ENCODE measurements around the gene YEATS2. TPM values are rescaled to one million over a fixed set of nuclear protein-coding genes. Genes with fewer than 3 reads are reported as not detected.
"Not testable (repeated sequence)": the region's sequence is repeated elsewhere in the genome, so short reads cannot be mapped to it uniquely, and the experiment has no call there.

YEATS2 gene
- polyA plus RNA-seq, 1 experiment = 38.3 TPM

GRCh38 chr3:183779896-183780465, 82.4 kb downstream of the YEATS2 start:
- ChIA-PET CTCF (no interaction called here), POLR2A (interaction anchor here (0.7 kb wide), 2 partner anchors 22 to 54 kb away, joined by 4 to 5 read pairs; no protein-coding TSS in a partner anchor)
- Histone ChIP-seq H3K4me3 (ENCODE audit: low read depth, low read length) (no peak overlapping the region), H3K27ac (ENCODE audit: low read depth, low read length) (no peak overlapping the region), H3K27me3 (ENCODE audit: control insufficient read depth, insufficient read depth, low read length) (no peaks in the 10 kb centered on the region), H3K9me3 (ENCODE audit: control insufficient read depth, insufficient read depth, low read length) (no peaks in the 10 kb centered on the region)
- no peak for DNase-seq (ENCODE audit: low read depth, low spot score)
- no peak for TF ChIP-seq CTCF (IDR thresholded peaks at IDR 0.05; ENCODE audit: low read depth, low read length)

GRCh38 chr3:183781246-183781645, 83.6 kb downstream of the YEATS2 start:
- no peak overlapping the region for H3K4me3 ChIP-seq (ENCODE audit: low read depth, low read length)
- no peaks in the 10 kb centered on the region for H3K9me3 ChIP-seq (ENCODE audit: control insufficient read depth, insufficient read depth, low read length)
- H3K27me3 ChIP-seq (ENCODE audit: control insufficient read depth, insufficient read depth, low read length) = no peaks in the 10 kb centered on the region
- H3K27ac ChIP-seq (ENCODE audit: low read depth, low read length) = peak overlapping the region; percentile 31
- no peak for DNase-seq (ENCODE audit: low read depth, low spot score)
- no peak for TF ChIP-seq CTCF (IDR thresholded peaks at IDR 0.05; ENCODE audit: low read depth, low read length)
- CTCF ChIA-PET = interaction anchor here (1.2 to 1.7 kb wide), 3 partner anchors 9 to 312 kb away, joined by 3 to 5 read pairs (median 3); no protein-coding TSS in a partner anchor
- POLR2A ChIA-PET = interaction anchor here (0.7 kb wide), 1 partner anchor 17 kb away, joined by 3 read pairs; no protein-coding TSS in a partner anchor

- no peak for DNase-seq (ENCODE audit: low read depth, low spot score)
- POLR2A ChIA-PET = no interaction called here
These were observed 85.1 kb downstream of the YEATS2 start for GRCh38 chr3:183782576-183783276.

GRCh38 chr3:183784503-183784902, 86.9 kb downstream of the YEATS2 start:
- POLR2A ChIA-PET; DNase-seq (ENCODE audit: low read depth, low spot score); H3K4me3 ChIP-seq (ENCODE audit: low read depth, low read length); CTCF ChIA-PET; H3K27ac ChIP-seq (ENCODE audit: low read depth, low read length); H3K9me3 ChIP-seq (ENCODE audit: control insufficient read depth, insufficient read depth, low read length); H3K27me3 ChIP-seq (ENCODE audit: control insufficient read depth, insufficient read depth, low read length): not testable (repeated sequence)

More at GRCh38 chr3:183782576-183783276, 85.1 kb downstream of the YEATS2 start:
- Histone ChIP-seq H3K4me3 (ENCODE audit: low read depth, low read length) (no peak overlapping the region), H3K9me3 (ENCODE audit: control insufficient read depth, insufficient read depth, low read length) (no peaks in the 10 kb centered on the region), H3K27me3 (ENCODE audit: control insufficient read depth, insufficient read depth, low read length) (no peaks in the 10 kb centered on the region), H3K27ac (ENCODE audit: low read depth, low read length) (no peak overlapping the region)
- CTCF ChIA-PET = interaction anchor here (1.1 kb wide), 1 partner anchor 16 kb away, joined by 6 read pairs; no protein-coding TSS in a partner anchor
- no peak for TF ChIP-seq CTCF (IDR thresholded peaks at IDR 0.05; ENCODE audit: low read depth, low read length)

GRCh38 chr3:183789826-183790225, 92.2 kb downstream of the YEATS2 start:
- no peak for DNase-seq (ENCODE audit: low read depth, low spot score)
- CTCF ChIA-PET = interaction anchor here (0.9 to 1.4 kb wide), 2 partner anchors 9 to 23 kb away, joined by 3 to 4 read pairs; no protein-coding TSS in a partner anchor
- POLR2A ChIA-PET = no interaction called here
- Histone ChIP-seq H3K4me3 (ENCODE audit: low read depth, low read length) (no peak overlapping the region), H3K27ac (ENCODE audit: low read depth, low read length) (no peak overlapping the region), H3K27me3 (ENCODE audit: control insufficient read depth, insufficient read depth, low read length) (no peaks in the 10 kb centered on the region), H3K9me3 (ENCODE audit: control insufficient read depth, insufficient read depth, low read length) (no peaks in the 10 kb centered on the region)
- no peak for TF ChIP-seq CTCF (IDR thresholded peaks at IDR 0.05; ENCODE audit: low read depth, low read length)

All from AG04450 (cell line).